GM19351 (cell line): ENCODE data around the gene TRIM36.

Experiments used
- ATAC-seq: cut with Tn5 transposase; IDR thresholded peaks from one replicate; pipeline ENCODE4 v1.9.1; 2021; ENCODE audit warnings: mild to moderate bottlenecking, moderate library complexity; ENCODE audit not compliant: unreplicated experiment

Gene TRIM36

GRCh38 chr5:115079924-115080623 is 89.6 kb downstream of the TRIM36 start:
- no peak for ATAC-seq
